Stimulated activated effector memory CD8-positive, alpha-beta T cell treated with anti-CD3 and anti-CD28 coated beads, Interleukin-12 subunit alpha, Interleukin-12 subunit beta, amount 100 ng/mL, for 72 hours (primary cell): ENCODE data around the gene ELFN2.

Experiments used
- ATAC-seq: fragments of 150-1000 bp; cut with Tn5 transposase; 2 replicates; pipeline ENCODE4 v1.10.0; 2021
- DNase-seq, 2 donors: peaks; one replicate each; pipeline ENCODE4 v3.0.0; 2021 to 2022; ENCODE audit warnings: low spot score in 2 of 2
- H3K27ac Mint-ChIP-seq: one replicate; pipeline ENCODE4 v1.8.0; 2022; ENCODE audit warnings: mild to moderate bottlenecking, mixed read lengths
- H3K36me3 Mint-ChIP-seq: one replicate; pipeline ENCODE4 v1.8.0; 2022; ENCODE audit warnings: mild to moderate bottlenecking, mixed read lengths
- H3K4me1 Mint-ChIP-seq: one replicate; pipeline ENCODE4 v1.8.0; 2022; ENCODE audit warnings: mixed read lengths
- H3K4me3 Mint-ChIP-seq: one replicate; pipeline ENCODE4 v1.8.0; 2022; ENCODE audit warnings: mild to moderate bottlenecking, mixed read lengths
- H3K9me3 Mint-ChIP-seq: one replicate; pipeline ENCODE4 v1.8.0; 2022; ENCODE audit warnings: mixed read lengths

The ELFN2 gene

GRCh38 chr22:37396488-37397084 lies 30.7 kb downstream of the ELFN2 start:
- Mint-ChIP-seq H3K4me1 (no peaks in the 10 kb centered on the region), H3K4me3 (no peak overlapping the region), H3K9me3 (no peaks in the 10 kb centered on the region), H3K27ac (no peak overlapping the region), H3K36me3 (peaks cover 5% of the 10 kb centered on the region)
- DNase-seq, result no peak
- no peak for ATAC-seq

DNA sequence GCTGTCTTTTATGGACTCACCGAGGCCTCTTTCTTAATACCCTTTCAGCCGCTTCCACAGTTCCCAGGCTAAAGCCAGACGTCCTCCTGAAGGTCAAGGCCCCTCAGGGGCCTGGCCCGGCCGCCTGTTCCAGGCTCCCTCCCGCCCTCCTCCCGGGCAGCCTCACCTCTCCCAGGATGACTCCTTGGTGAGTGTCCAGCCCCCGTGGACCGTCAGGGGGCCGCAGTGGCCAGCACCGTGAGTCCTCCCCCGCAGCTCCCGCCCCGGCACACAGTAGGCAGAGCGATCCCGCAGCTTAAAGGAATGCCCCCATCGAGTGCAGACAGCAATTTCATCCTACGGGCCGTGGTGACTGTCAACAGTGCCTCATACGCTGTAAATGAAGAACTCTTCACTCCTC lies 32.9 kb downstream of the ELFN2 start:
- no peak for ATAC-seq
- H3K27ac Mint-ChIP-seq, result no peak overlapping the region
- H3K9me3 Mint-ChIP-seq, result no peaks in the 10 kb centered on the region
- no peak for DNase-seq
- H3K36me3 Mint-ChIP-seq, result peaks cover 5% of the 10 kb centered on the region
- H3K4me3 Mint-ChIP-seq, result no peak overlapping the region
- no peaks in the 10 kb centered on the region for H3K4me1 Mint-ChIP-seq

- H3K4me3 Mint-ChIP-seq, result no peak overlapping the region
- H3K36me3 Mint-ChIP-seq, result peaks cover 5% of the 10 kb centered on the region
- H3K9me3 Mint-ChIP-seq, result no peaks in the 10 kb centered on the region
- peak overlapping the region; percentile 79 for H3K27ac Mint-ChIP-seq
- DNase-seq (no peak), ATAC-seq (no peak)
- H3K4me1 Mint-ChIP-seq, result no peaks in the 10 kb centered on the region
These were observed 33.5 kb downstream of the ELFN2 start for GRCh38 chr22:37393746-37394145.

- no peak overlapping the region for H3K27ac Mint-ChIP-seq
- DNase-seq (no peak), ATAC-seq (no peak)
- no peak overlapping the region for H3K4me3 Mint-ChIP-seq
- no peaks in the 10 kb centered on the region for H3K4me1 Mint-ChIP-seq
- H3K36me3 Mint-ChIP-seq, result peaks cover 5% of the 10 kb centered on the region
- H3K9me3 Mint-ChIP-seq, result no peaks in the 10 kb centered on the region
These were observed 34.5 kb downstream of the ELFN2 start for GRCh38 chr22:37392721-37393328.

DNA sequence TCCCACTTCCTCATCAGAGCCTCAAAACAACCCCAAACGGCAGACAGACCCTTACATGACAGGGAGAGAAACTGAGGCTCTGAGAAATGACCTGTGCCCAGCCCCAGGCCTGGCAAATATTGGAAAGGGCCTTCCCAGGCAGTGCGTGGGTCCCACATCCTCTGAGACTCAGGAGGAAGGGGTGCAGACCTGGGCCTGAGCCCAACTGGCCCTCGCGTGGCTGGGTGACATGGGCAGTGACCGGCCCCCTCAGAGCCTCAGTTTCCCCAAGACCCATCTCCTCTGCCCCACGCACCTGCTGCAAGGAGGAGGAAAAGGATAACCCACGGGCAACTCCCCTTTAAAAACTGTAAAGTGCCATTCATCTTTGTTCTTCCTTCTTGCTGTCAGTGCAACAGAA lies 35.6 kb downstream of the ELFN2 start:
- Mint-ChIP-seq H3K36me3 (peaks cover 2% of the 10 kb centered on the region), H3K27ac (peak overlapping the region; percentile 26)

GRCh38 chr22:37390075-37390474 lies 37.2 kb downstream of the ELFN2 start:
- H3K4me3 Mint-ChIP-seq, result no peak overlapping the region
- ATAC-seq (no peak), DNase-seq (no peak)
- H3K9me3 Mint-ChIP-seq, result no peaks in the 10 kb centered on the region
- no peak overlapping the region for H3K27ac Mint-ChIP-seq
- H3K36me3 Mint-ChIP-seq, result no peaks in the 10 kb centered on the region
- no peaks in the 10 kb centered on the region for H3K4me1 Mint-ChIP-seq

More for the DNA sequence above, 35.6 kb downstream of the ELFN2 start:
- Mint-ChIP-seq H3K4me1 (no peaks in the 10 kb centered on the region), H3K9me3 (no peaks in the 10 kb centered on the region), H3K4me3 (no peak overlapping the region)
- DNase-seq (no peak), ATAC-seq (no peak)

DNA sequence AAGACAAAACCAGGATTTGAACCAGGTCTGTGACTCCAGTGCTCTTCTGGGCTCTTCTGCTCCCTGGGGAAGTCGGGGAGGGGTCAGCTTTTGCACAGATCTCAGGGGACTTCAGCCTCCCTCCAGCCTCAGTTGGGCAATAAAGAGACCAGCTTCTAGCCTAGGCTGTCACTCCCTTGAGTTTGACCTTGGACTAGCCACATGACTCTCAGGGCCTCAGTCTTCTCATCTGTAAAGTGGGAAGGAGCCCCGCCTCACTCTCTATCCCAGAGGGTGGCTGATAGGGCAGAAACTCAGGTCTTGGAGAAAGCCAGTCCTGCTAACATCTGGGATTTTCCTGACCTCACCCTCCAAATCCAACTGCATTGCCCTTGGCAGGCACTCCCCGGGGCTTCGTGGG lies 38.7 kb downstream of the ELFN2 start:
- Mint-ChIP-seq H3K4me1 (no peaks in the 10 kb centered on the region), H3K36me3 (no peaks in the 10 kb centered on the region), H3K4me3 (no peak overlapping the region), H3K9me3 (no peaks in the 10 kb centered on the region), H3K27ac (no peak overlapping the region)
- ATAC-seq (no peak), DNase-seq (no peak)

- Mint-ChIP-seq H3K4me3 (no peak overlapping the region), H3K9me3 (no peaks in the 10 kb centered on the region), H3K36me3 (no peaks in the 10 kb centered on the region), H3K27ac (no peak overlapping the region), H3K4me1 (no peaks in the 10 kb centered on the region)
- ATAC-seq, result no peak
- no peak for DNase-seq
These were observed 39.5 kb downstream of the ELFN2 start for GRCh38 chr22:37387793-37388192.

- DNase-seq (no peak), ATAC-seq (no peak)
- H3K36me3 Mint-ChIP-seq, result no peaks in the 10 kb centered on the region
- no peak overlapping the region for H3K4me3 Mint-ChIP-seq
- no peak overlapping the region for H3K27ac Mint-ChIP-seq
- H3K9me3 Mint-ChIP-seq, result no peaks in the 10 kb centered on the region
- H3K4me1 Mint-ChIP-seq, result no peaks in the 10 kb centered on the region
These were observed 40.8 kb downstream of the ELFN2 start for GRCh38 chr22:37386441-37386840.

DNA sequence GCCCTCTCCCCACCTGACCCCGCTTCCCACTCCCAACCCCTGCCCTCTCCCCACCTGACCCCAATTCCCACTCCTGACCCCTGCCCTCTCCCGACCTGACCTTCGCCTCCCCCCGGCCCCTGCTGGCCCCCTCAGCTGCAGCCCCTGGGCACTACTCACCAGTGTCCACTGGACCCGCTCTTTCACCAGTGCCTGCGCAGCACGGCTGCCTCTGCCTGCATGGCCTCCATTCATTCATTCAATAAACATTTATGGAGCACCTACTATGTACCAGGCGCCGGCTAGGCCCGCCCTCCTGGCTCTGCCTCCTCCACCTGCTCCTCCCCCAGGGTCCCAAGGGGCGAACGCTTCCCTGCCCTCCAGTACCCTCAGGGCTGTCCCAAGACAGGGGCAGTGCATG lies 42.6 kb downstream of the ELFN2 start:
- Mint-ChIP-seq H3K4me3 (no peak overlapping the region), H3K9me3 (no peaks in the 10 kb centered on the region), H3K36me3 (no peaks in the 10 kb centered on the region), H3K27ac (no peak overlapping the region), H3K4me1 (no peaks in the 10 kb centered on the region)
- DNase-seq (no peak), ATAC-seq (no peak)

DNA sequence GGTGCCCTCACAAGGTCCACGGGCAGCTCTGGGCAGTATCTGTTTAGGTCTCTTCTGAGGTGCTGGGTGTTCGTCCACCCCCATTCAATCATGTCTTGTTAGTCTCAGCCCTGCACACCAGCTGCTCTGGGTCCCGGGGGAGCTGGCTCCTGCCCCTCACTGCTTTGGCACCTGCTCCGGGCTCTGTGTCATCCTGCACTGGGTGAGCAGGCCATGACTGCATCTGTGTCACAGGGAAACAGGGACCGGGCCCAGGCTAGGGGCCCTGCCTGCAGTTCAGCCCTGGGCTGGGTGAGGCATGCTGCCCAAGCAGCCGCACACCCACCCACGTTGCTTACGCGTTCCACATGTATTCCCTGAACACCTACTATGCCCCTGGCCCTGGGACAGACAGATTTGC lies 43.9 kb downstream of the ELFN2 start:
- peak; percentile 11 for ATAC-seq
- H3K4me3 Mint-ChIP-seq, result no peak overlapping the region

GRCh38 chr22:37381489-37381888 lies 45.8 kb downstream of the ELFN2 start:
- Mint-ChIP-seq H3K27ac (no peak overlapping the region), H3K36me3 (no peaks in the 10 kb centered on the region), H3K4me3 (no peak overlapping the region), H3K4me1 (no peaks in the 10 kb centered on the region), H3K9me3 (no peaks in the 10 kb centered on the region)
- no peak for ATAC-seq
- no peak for DNase-seq

More for the DNA sequence above, 43.9 kb downstream of the ELFN2 start:
- H3K27ac Mint-ChIP-seq, result no peak overlapping the region
- no peaks in the 10 kb centered on the region for H3K4me1 Mint-ChIP-seq
- H3K9me3 Mint-ChIP-seq, result no peaks in the 10 kb centered on the region
- H3K36me3 Mint-ChIP-seq, result no peaks in the 10 kb centered on the region
- no peak for DNase-seq

- no peaks in the 10 kb centered on the region for H3K36me3 Mint-ChIP-seq
- H3K27ac Mint-ChIP-seq, result no peak overlapping the region
These were observed 47.6 kb downstream of the ELFN2 start for GRCh38 chr22:37379722-37380121.

GRCh38 chr22:37379085-37379484 lies 48.2 kb downstream of the ELFN2 start:
- H3K4me1 Mint-ChIP-seq, result no peaks in the 10 kb centered on the region
- H3K36me3 Mint-ChIP-seq, result no peaks in the 10 kb centered on the region
- H3K4me3 Mint-ChIP-seq, result no peak overlapping the region
- ATAC-seq (peak; percentile 9), DNase-seq (no peak)
- H3K9me3 Mint-ChIP-seq, result no peaks in the 10 kb centered on the region
- H3K27ac Mint-ChIP-seq, result no peak overlapping the region

More at GRCh38 chr22:37379722-37380121, 47.6 kb downstream of the ELFN2 start:
- ATAC-seq (no peak), DNase-seq (no peak)
- no peaks in the 10 kb centered on the region for H3K4me1 Mint-ChIP-seq
- H3K9me3 Mint-ChIP-seq, result no peaks in the 10 kb centered on the region
- H3K4me3 Mint-ChIP-seq, result no peak overlapping the region

- no peaks in the 10 kb centered on the region for H3K4me1 Mint-ChIP-seq
- DNase-seq (no peak), ATAC-seq (no peak)
- H3K27ac Mint-ChIP-seq, result no peak overlapping the region
- no peak overlapping the region for H3K4me3 Mint-ChIP-seq
- no peaks in the 10 kb centered on the region for H3K36me3 Mint-ChIP-seq
- H3K9me3 Mint-ChIP-seq, result no peaks in the 10 kb centered on the region
These were observed 48.6 kb downstream of the ELFN2 start for GRCh38 chr22:37378642-37379058.

DNA sequence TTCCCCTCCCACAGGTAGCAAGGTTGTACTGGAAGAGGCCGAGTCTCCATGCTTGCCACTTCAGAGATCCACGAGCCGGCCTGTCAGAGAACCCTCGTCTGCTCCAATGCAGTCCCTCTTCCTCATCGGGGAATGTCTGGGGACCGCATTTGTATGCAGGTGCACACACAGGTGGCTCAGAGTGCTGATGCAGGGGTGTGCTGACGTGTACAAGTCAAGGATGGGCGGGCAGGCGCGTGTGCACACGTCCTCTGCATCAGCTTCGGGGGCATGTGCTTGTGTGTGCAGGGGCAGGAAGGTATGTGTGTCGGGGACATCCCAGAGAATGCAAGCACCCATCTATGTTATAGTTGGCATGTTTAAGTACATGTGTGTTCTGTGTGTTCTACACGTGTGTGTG lies 49.4 kb downstream of the ELFN2 start:
- no peaks in the 10 kb centered on the region for H3K9me3 Mint-ChIP-seq
- H3K4me3 Mint-ChIP-seq, result no peak overlapping the region
- H3K4me1 Mint-ChIP-seq, result no peaks in the 10 kb centered on the region
- no peak for DNase-seq
- H3K36me3 Mint-ChIP-seq, result no peaks in the 10 kb centered on the region
- ATAC-seq, result no peak
- no peak overlapping the region for H3K27ac Mint-ChIP-seq
